ENCODE measurements around the gene EPGN. TPM values are rescaled to one million over a fixed set of nuclear protein-coding genes. Genes with fewer than 3 reads are reported as not detected.

EPGN gene
- total and polyA plus RNA-seq, 2 of the 8 experiments (the other 6 are each of a cell fraction or from before 2014, with no cell fraction given), result not detected

DNA sequence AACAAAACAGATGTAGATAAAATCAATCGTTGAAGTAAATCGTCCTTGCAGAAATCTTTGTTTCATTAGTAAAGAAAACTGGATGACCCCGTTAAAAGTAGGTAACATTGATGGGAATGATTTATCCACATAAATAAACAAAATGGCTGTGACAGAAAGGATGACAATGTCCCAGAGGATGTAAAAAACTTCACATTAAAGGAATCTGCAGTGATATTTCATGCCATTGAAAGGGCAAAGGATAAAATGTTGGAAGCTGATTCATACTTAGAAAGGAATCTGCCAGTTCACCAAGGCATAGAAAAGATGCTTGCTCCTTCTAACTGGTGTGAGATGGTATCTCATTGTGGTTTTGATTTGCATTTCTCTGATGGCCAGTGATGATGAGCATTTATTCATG lies 24.2 kb upstream of the EPGN start:
- H2BK5ac ChIP-seq (ENCODE audit: low read depth, low read length), result no peak overlapping the region
- H3K36me3 ChIP-seq (ENCODE audit: control insufficient read depth in 2 of 4, insufficient read depth in 4 of 4, low read length in 3 of 4), result no peaks in the 10 kb centered on the region
- H2BK20ac ChIP-seq (ENCODE audit: low read length), result no peak overlapping the region
- no peaks in the 10 kb centered on the region for H4K20me1 ChIP-seq (replicated peaks in 1 of 2; ENCODE audit: control insufficient read depth in 1 of 2, insufficient read depth in 2 of 2, low read length in 2 of 2)
- H3K23me2 ChIP-seq (ENCODE audit: low read depth, low read length), result no peaks in the 10 kb centered on the region
- no peak overlapping the region for H4K91ac ChIP-seq (replicated peaks; ENCODE audit: insufficient read length, low read length)
- no peaks in the 10 kb centered on the region for H3K4me1 ChIP-seq (replicated peaks in 1 of 4; ENCODE audit: control insufficient read depth in 3 of 4, insufficient read depth in 4 of 4, low read length in 3 of 4)
- H4K8ac ChIP-seq (ENCODE audit: extremely low read depth, insufficient read depth, low read length), result no peak overlapping the region
- no peaks in the 10 kb centered on the region for H3K79me1 ChIP-seq (ENCODE audit: low read depth, low read length)
- no peak overlapping the region for H3K18ac ChIP-seq (ENCODE audit: extremely low read depth, low read length)
- H3K4ac ChIP-seq (replicated peaks; ENCODE audit: insufficient read length, low read depth, low read length), result no peak overlapping the region
- WGBS, 2 experiments (ENCODE audit: extremely low coverage in 1 of 2, insufficient coverage in 1 of 2, insufficient read length in 1 of 2, insufficient replicate concordance in 2 of 2, low coverage in 1 of 2, low lambda C conversion rate in 2 of 2, missing lambda C conversion rate in 1 of 2), result 87% methylated on average over 3 of the region's 3 CpGs; no CpG with 5 or more reads in 1 of the 2 experiments
- CTCF ChIA-PET (ENCODE audit: partially characterized antibody), result no interaction called here
- H2BK120ac ChIP-seq (replicated peaks; ENCODE audit: low read depth, low read length), result no peak overlapping the region
- H3K9me3 ChIP-seq (ENCODE audit: insufficient read depth in 2 of 2, low read depth in 1 of 2, low read length in 1 of 2), result no peaks in the 10 kb centered on the region
- H3K23ac ChIP-seq (ENCODE audit: insufficient read length), result no peak overlapping the region
- POLR2A ChIA-PET (ENCODE audit: partially characterized antibody), result no interaction called here
- no peak overlapping the region for H3K14ac ChIP-seq (ENCODE audit: insufficient read length)
- no peak overlapping the region for H2BK12ac ChIP-seq (ENCODE audit: low read depth, low read length)
- no peak overlapping the region for H4K5ac ChIP-seq (ENCODE audit: insufficient read length, low read depth, low read length)
- no peak overlapping the region for H3K4me2 ChIP-seq (ENCODE audit: insufficient read depth in 1 of 2, low read depth in 2 of 2, low read length in 2 of 2)
- no peaks in the 10 kb centered on the region for H3K27me3 ChIP-seq (replicated peaks in 1 of 4; ENCODE audit: control insufficient read depth in 3 of 4, extremely low read depth in 1 of 4, insufficient read depth in 3 of 4, low read length in 3 of 4)
- DNase-seq (ENCODE audit: low read depth in 1 of 2, low spot score in 2 of 2) (no peak), FAIRE-seq (no peak)
- H3K79me2 ChIP-seq (ENCODE audit: control insufficient read depth in 1 of 2, insufficient read depth in 2 of 2, low read length in 2 of 2), result no peaks in the 10 kb centered on the region
- H3K4me3 ChIP-seq (ENCODE audit: extremely low read depth in 1 of 4, insufficient read depth in 2 of 4, low read depth in 3 of 4, low read length in 4 of 4), result no peak overlapping the region
- no peak overlapping the region for H3K9ac ChIP-seq (replicated peaks in 1 of 4; ENCODE audit: extremely low read depth in 1 of 4, low read depth in 3 of 4, low read length in 3 of 4)
- H3K27ac ChIP-seq (ENCODE audit: low read depth, low read length), result no peak overlapping the region
- no peak overlapping the region for H2AFZ ChIP-seq (ENCODE audit: low read length)
- no peak overlapping the region for H3K56ac ChIP-seq (replicated peaks; ENCODE audit: insufficient read length, low read depth, low read length)
- H2AK5ac ChIP-seq (ENCODE audit: low read depth, low read length), result no peak overlapping the region
- no peak overlapping the region for H2BK15ac ChIP-seq (ENCODE audit: low read length)
- TF ChIP-seq ATF3 (IDR thresholded peaks at IDR 0.05; ENCODE audit: insufficient read depth, low read depth, low read length), result no peak
- TF ChIP-seq BACH1 (IDR thresholded peaks at IDR 0.05; ENCODE audit: low read length), result no peak
- no peak for TF ChIP-seq SP4 (IDR thresholded peaks at IDR 0.05; ENCODE audit: low read length)
- TF ChIP-seq RBBP5 (IDR thresholded peaks at IDR 0.05; ENCODE audit: borderline replicate concordance, low read depth, low read length), result no peak
- no peak for TF ChIP-seq BCL11A (IDR thresholded peaks at IDR 0.05; ENCODE audit: low read depth in 2 of 2, low read length in 2 of 2)
- no peak for TF ChIP-seq CHD2 (IDR thresholded peaks at IDR 0.05; ENCODE audit: low read length)
- TF ChIP-seq, protein P1, sequence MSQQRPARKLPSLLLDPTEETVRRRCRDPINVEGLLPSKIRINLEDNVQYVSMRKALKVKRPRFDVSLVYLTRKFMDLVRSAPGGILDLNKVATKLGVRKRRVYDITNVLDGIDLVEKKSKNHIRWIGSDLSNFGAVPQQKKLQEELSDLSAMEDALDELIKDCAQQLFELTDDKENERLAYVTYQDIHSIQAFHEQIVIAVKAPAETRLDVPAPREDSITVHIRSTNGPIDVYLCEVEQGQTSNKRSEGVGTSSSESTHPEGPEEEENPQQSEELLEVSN (IDR thresholded peaks at IDR 0.05), result no peak
- no peak for TF ChIP-seq EGR1 (IDR thresholded peaks at IDR 0.05; ENCODE audit: borderline replicate concordance, low read depth, low read length)
- TF ChIP-seq TAF1 (IDR thresholded peaks at IDR 0.05; ENCODE audit: low read depth, low read length), result no peak
- no peak for TF ChIP-seq SP1 (IDR thresholded peaks at IDR 0.05; ENCODE audit: low read depth, low read length)

All from H1 (cell line).